GM23338 (cell line): ENCODE measurements around the gene PTTG1IP. TPM values are rescaled to one million over a fixed set of nuclear protein-coding genes. Genes with fewer than 3 reads are reported as not detected.
A peak's percentile ranks its signal among the peaks of the same experiment; 100 is the strongest.

Experiments used
- ATAC-seq: fragments of 200-7000 bp; cut with Tn5 transposase; 3 replicates; pipeline ENCODE4 v1.9.1; 2020
- DNase-seq: peaks from one replicate; pipeline ENCODE4 v3.0.0-alpha.2; 2015; ENCODE audit warnings: low spot score
- H2AFZ ChIP-seq: fragments of 200-600 bp; sonication (generic); 2 replicates; pipeline ENCODE4 v1.8.0; 2016; ENCODE audit warnings: antibody characterized with exemption, mild to moderate bottlenecking, moderate library complexity
- H3F3A ChIP-seq: fragments of 200-600 bp; sonication (generic); replicated peaks from 2 replicates; pipeline ENCODE4 v1.8.0; 2017; ENCODE audit warnings: antibody characterized with exemption, mixed run types, low read depth
- H3K27ac ChIP-seq: fragments of 200-600 bp; sonication (generic); 2 replicates; pipeline ENCODE4 v1.6.1; 2016; ENCODE audit warnings: low read depth
- H3K27me3 ChIP-seq: fragments of 200-600 bp; sonication (generic); 2 replicates; pipeline ENCODE4 v1.8.0; 2016; ENCODE audit warnings: mild to moderate bottlenecking, mixed run types, moderate library complexity; ENCODE audit not compliant: insufficient read depth
- H3K36me3 ChIP-seq: fragments of 200-600 bp; sonication (generic); 2 replicates; pipeline ENCODE4 v1.8.0; 2016; ENCODE audit warnings: mild to moderate bottlenecking; ENCODE audit not compliant: insufficient read depth
- H3K4me1 ChIP-seq: fragments of 200-600 bp; sonication (generic); 2 replicates; pipeline ENCODE4 v1.8.0; 2016; ENCODE audit warnings: mild to moderate bottlenecking, moderate library complexity; ENCODE audit not compliant: insufficient read depth
- H3K4me2 ChIP-seq: fragments of 200-600 bp; sonication (generic); 2 replicates; pipeline ENCODE4 v1.7.1; 2017; ENCODE audit warnings: mixed run types
- H3K4me3 ChIP-seq: fragments of 200-600 bp; sonication (generic); 2 replicates; pipeline ENCODE4 v1.6.1; 2016; ENCODE audit warnings: mixed run types
- H3K79me2 ChIP-seq: fragments of 200-600 bp; sonication (generic); replicated peaks from 2 replicates; pipeline ENCODE4 v1.8.0; 2017; ENCODE audit warnings: mild to moderate bottlenecking; ENCODE audit not compliant: insufficient read depth
- H3K9me2 ChIP-seq: fragments of 200-600 bp; sonication (generic); 2 replicates; pipeline ENCODE4 v1.8.0; 2017; ENCODE audit not compliant: insufficient read depth
- H4K20me1 ChIP-seq: fragments of 200-600 bp; sonication (generic); replicated peaks from 2 replicates; pipeline ENCODE4 v1.8.0; 2017; ENCODE audit warnings: mild to moderate bottlenecking; ENCODE audit not compliant: insufficient read depth
- H3K27ac Mint-ChIP-seq: 2 replicates; pipeline ENCODE4 v1.8.0; 2020; ENCODE audit warnings: inconsistent platforms, mild to moderate bottlenecking, moderate library complexity, mixed read lengths
- H3K27me3 Mint-ChIP-seq: 3 replicates; pipeline ENCODE4 v1.8.0; 2022; ENCODE audit warnings: low read depth, mild to moderate bottlenecking, moderate library complexity, mixed read lengths, inconsistent platforms; ENCODE audit not compliant: insufficient read depth, poor library complexity
- H3K36me3 Mint-ChIP-seq: 3 replicates; pipeline ENCODE4 v1.8.0; 2021; ENCODE audit warnings: low read depth, mild to moderate bottlenecking, inconsistent platforms, moderate library complexity, mixed read lengths
- H3K4me1 Mint-ChIP-seq: 3 replicates; pipeline ENCODE4 v1.8.0; 2020; ENCODE audit warnings: mild to moderate bottlenecking, inconsistent platforms, mixed read lengths
- H3K4me3 Mint-ChIP-seq: 3 replicates; pipeline ENCODE4 v1.8.0; 2021; ENCODE audit warnings: moderate library complexity, mild to moderate bottlenecking, inconsistent platforms, mixed read lengths
- H3K9me3 Mint-ChIP-seq: 3 replicates; pipeline ENCODE4 v1.8.0; 2020; ENCODE audit warnings: moderate library complexity, mild to moderate bottlenecking, inconsistent platforms, mixed read lengths
- CREB1 ChIP-seq: fragments of 250-450 bp; sonication (Bioruptor Pico); IDR thresholded peaks from 2 replicates; pipeline ENCODE4 v1.5.0; 2020; ENCODE audit warnings: low read depth, mild to moderate bottlenecking, moderate library complexity
- ETS1 ChIP-seq: IDR thresholded peaks from 2 replicates; pipeline ENCODE4 v1.6.1; 2016; ENCODE audit warnings: antibody characterized with exemption
- EZH2 ChIP-seq: fragments of 200-600 bp; sonication (generic); IDR thresholded peaks from one replicate; pipeline ENCODE4 v1.8.0; 2017; ENCODE audit warnings: antibody characterized with exemption, mild to moderate bottlenecking, low read depth; ENCODE audit not compliant: unreplicated experiment
- EZH2phosphoT487 ChIP-seq: fragments of 200-600 bp; sonication (generic); IDR thresholded peaks from one replicate; pipeline ENCODE4 v1.8.1; 2018; ENCODE audit warnings: antibody characterized with exemption; ENCODE audit not compliant: unreplicated experiment
- JUNB ChIP-seq: IDR thresholded peaks from one replicate; pipeline ENCODE4 v1.6.1; 2016; ENCODE audit warnings: antibody characterized with exemption; ENCODE audit not compliant: unreplicated experiment
- NANOG ChIP-seq: IDR thresholded peaks from 2 replicates; pipeline ENCODE4 v1.6.1; 2016; ENCODE audit warnings: antibody characterized with exemption, borderline replicate concordance
- POLR2AphosphoS5 ChIP-seq: IDR thresholded peaks from 2 replicates; pipeline ENCODE4 v1.6.1; 2016; ENCODE audit warnings: antibody characterized with exemption, low read depth
- STAT1 ChIP-seq: IDR thresholded peaks from one replicate; pipeline ENCODE4 v1.6.1; 2016; ENCODE audit warnings: antibody characterized with exemption; ENCODE audit not compliant: unreplicated experiment
- ZNF114 ChIP-seq: fragments of 250-450 bp; sonication (Bioruptor Pico); IDR thresholded peaks from 2 replicates; pipeline ENCODE4 v1.5.0; 2020; ENCODE audit warnings: mild to moderate bottlenecking, moderate library complexity
- ZNF331 ChIP-seq: fragments of 250-450 bp; sonication (Bioruptor Pico); IDR thresholded peaks from 2 replicates; pipeline ENCODE4 v1.5.0; 2020; ENCODE audit warnings: low read depth, mild to moderate bottlenecking, moderate library complexity
- ZNF462 ChIP-seq: fragments of 250-450 bp; sonication (Bioruptor Pico); IDR thresholded peaks from 2 replicates; pipeline ENCODE4 v1.5.0; 2020; ENCODE audit warnings: mild to moderate bottlenecking, moderate library complexity
- polyA plus RNA-seq: library from polyadenylated mRNA; unstranded; fragments of >200 nt; fragmentation: Nextera tagmentation; extraction: Ambion mirVana; gene quantifications from 2 replicates; pipeline ENCODE4 v1.2.1, GENCODE V29; 2016
- total RNA-seq: library from RNA; depleted of rRNA; stranded (reverse); fragments of >200 nt; shearing (Covaris generic); gene quantifications from 2 replicates; pipeline ENCODE4 v1.2.3, GENCODE V29; 2014
- TF ChIP-seq, protein P1 (sequence below), 2 experiments: fragments of 200-600 bp in 1 of 2; sonication (generic) in 1 of 2; conservative IDR thresholded peaks; 2 replicates each; pipeline versions ENCODE4 v1.5.1 to v1.6.1; 2016 to 2017; ENCODE audit warnings: antibody characterized with exemption in 2 of 2, low read depth in 2 of 2, mild to moderate bottlenecking in 2 of 2, moderate library complexity in 1 of 2
- TF ChIP-seq, protein P2 (sequence below): IDR thresholded peaks from one replicate; pipeline ENCODE4 v1.6.1; 2018; ENCODE audit warnings: antibody characterized with exemption; ENCODE audit not compliant: unreplicated experiment

PTTG1IP gene
- total and polyA plus RNA-seq, 2 experiments from 2014 or later: 99.9 to 172 TPM

DNA sequence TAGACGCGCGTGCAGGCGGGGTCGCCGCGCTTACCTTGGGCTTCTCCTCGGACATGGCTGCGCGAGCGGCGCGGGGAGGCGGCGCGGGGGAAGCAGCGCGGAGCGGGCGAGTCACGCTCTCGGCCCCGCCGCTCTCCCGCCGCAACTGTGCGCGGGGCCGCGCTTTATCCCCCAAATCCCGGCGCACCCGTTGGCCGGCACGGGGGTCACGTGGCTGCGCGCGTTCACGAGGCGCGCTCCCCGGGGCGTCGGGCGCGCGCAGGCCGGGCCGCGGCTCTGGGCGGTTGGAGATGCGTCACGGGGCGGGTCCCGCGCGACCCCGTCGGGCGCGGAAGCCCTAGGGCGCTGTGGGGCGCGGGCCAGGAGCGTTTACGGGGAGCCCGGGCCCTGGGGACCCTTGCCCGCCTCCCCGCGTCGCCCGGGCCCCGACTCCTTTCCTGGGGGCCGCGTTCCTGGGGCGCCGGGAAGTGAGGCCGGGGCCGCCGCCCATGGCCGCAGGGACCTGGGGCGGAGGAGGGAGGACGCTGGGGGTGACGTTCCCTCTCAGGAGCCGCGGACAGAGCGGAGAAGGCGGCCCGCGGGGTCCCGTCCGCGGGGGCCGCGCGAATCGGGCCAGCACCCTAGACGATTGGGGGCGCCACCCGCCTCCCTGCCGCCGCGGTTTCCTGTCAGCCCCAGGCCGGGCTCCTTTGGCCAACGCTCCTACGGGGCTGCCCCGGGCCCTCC is 55.4 kb downstream of the PTTG1IP start, which contains the start of gene SUMO3:
Gene SUMO3, minus strand, starts transcription at position 149 of the 726 bp plus-strand sequence. Its CDS starts 94 bp downstream, at position 55.
- peak within 1 kb of the TSS; percentile 71 for H3K4me3 Mint-ChIP-seq
- H3K9me2 ChIP-seq: no peaks in the 10 kb centered on the region
- peaks cover 24% of the 10 kb centered on the region for H3K27me3 Mint-ChIP-seq
- 0 out of 2 replicates have a peak, but pooled peaks cover 4% of the 10 kb centered on the region for H3K4me1 ChIP-seq
- peaks cover 36% of the 10 kb centered on the region for H3K79me2 ChIP-seq
- H3K4me1 Mint-ChIP-seq: peaks cover 10% of the 10 kb centered on the region
- H3K9me3 Mint-ChIP-seq: peaks cover 37% of the 10 kb centered on the region
- H3K27me3 ChIP-seq: 0 out of 2 replicates have a peak, but pooled peaks cover 8% of the 10 kb centered on the region
- no peaks in the 10 kb centered on the region for H3F3A ChIP-seq
- H3K27ac ChIP-seq: no peak within 1 kb of the TSS
- DNase-seq: peak; percentile 81
- peak within 1 kb of the TSS; percentile 84 for H3K4me2 ChIP-seq
- H3K4me3 ChIP-seq: peak within 1 kb of the TSS; percentile 79
- peak; percentile 56 for ATAC-seq
- TF ChIP-seq ZNF462 (CRISPR knock-in tag) (no peak), JUNB (no peak), ETS1 (no peak), ZNF114 (peak; percentile 87), EZH2phosphoT487 (no peak), CREB1 (peak; percentile 36), POLR2AphosphoS5 (peak; percentile 33), STAT1 (no peak), NANOG (no peak), ZNF331 (CRISPR knock-in tag) (no peak), EZH2 (no peak)
- TF ChIP-seq, protein P1, sequence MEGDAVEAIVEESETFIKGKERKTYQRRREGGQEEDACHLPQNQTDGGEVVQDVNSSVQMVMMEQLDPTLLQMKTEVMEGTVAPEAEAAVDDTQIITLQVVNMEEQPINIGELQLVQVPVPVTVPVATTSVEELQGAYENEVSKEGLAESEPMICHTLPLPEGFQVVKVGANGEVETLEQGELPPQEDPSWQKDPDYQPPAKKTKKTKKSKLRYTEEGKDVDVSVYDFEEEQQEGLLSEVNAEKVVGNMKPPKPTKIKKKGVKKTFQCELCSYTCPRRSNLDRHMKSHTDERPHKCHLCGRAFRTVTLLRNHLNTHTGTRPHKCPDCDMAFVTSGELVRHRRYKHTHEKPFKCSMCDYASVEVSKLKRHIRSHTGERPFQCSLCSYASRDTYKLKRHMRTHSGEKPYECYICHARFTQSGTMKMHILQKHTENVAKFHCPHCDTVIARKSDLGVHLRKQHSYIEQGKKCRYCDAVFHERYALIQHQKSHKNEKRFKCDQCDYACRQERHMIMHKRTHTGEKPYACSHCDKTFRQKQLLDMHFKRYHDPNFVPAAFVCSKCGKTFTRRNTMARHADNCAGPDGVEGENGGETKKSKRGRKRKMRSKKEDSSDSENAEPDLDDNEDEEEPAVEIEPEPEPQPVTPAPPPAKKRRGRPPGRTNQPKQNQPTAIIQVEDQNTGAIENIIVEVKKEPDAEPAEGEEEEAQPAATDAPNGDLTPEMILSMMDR (conservative IDR thresholded peaks at IDR 0.05; ENCODE audit: low read depth in 2 of 2): 0 out of 4 replicates have a peak, but pooled peaks of 1 of the 2 experiments have one; percentile 4
- TF ChIP-seq, protein P2, sequence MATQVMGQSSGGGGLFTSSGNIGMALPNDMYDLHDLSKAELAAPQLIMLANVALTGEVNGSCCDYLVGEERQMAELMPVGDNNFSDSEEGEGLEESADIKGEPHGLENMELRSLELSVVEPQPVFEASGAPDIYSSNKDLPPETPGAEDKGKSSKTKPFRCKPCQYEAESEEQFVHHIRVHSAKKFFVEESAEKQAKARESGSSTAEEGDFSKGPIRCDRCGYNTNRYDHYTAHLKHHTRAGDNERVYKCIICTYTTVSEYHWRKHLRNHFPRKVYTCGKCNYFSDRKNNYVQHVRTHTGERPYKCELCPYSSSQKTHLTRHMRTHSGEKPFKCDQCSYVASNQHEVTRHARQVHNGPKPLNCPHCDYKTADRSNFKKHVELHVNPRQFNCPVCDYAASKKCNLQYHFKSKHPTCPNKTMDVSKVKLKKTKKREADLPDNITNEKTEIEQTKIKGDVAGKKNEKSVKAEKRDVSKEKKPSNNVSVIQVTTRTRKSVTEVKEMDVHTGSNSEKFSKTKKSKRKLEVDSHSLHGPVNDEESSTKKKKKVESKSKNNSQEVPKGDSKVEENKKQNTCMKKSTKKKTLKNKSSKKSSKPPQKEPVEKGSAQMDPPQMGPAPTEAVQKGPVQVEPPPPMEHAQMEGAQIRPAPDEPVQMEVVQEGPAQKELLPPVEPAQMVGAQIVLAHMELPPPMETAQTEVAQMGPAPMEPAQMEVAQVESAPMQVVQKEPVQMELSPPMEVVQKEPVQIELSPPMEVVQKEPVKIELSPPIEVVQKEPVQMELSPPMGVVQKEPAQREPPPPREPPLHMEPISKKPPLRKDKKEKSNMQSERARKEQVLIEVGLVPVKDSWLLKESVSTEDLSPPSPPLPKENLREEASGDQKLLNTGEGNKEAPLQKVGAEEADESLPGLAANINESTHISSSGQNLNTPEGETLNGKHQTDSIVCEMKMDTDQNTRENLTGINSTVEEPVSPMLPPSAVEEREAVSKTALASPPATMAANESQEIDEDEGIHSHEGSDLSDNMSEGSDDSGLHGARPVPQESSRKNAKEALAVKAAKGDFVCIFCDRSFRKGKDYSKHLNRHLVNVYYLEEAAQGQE: no peak
- peak within 1 kb of the TSS; percentile 59; the same call in 1 of the 2 replicates for H2AFZ ChIP-seq
- peaks cover 10% of the 10 kb centered on the region for H4K20me1 ChIP-seq
- 0 out of 2 replicates have a peak, but pooled peaks cover 6% of the 10 kb centered on the region for H3K36me3 ChIP-seq
- H3K36me3 Mint-ChIP-seq: peaks cover 29% of the 10 kb centered on the region
- H3K27ac Mint-ChIP-seq: no peak within 1 kb of the TSS
